Measurements from ENCODE around the gene THAP3.

The THAP3 gene

DNA sequence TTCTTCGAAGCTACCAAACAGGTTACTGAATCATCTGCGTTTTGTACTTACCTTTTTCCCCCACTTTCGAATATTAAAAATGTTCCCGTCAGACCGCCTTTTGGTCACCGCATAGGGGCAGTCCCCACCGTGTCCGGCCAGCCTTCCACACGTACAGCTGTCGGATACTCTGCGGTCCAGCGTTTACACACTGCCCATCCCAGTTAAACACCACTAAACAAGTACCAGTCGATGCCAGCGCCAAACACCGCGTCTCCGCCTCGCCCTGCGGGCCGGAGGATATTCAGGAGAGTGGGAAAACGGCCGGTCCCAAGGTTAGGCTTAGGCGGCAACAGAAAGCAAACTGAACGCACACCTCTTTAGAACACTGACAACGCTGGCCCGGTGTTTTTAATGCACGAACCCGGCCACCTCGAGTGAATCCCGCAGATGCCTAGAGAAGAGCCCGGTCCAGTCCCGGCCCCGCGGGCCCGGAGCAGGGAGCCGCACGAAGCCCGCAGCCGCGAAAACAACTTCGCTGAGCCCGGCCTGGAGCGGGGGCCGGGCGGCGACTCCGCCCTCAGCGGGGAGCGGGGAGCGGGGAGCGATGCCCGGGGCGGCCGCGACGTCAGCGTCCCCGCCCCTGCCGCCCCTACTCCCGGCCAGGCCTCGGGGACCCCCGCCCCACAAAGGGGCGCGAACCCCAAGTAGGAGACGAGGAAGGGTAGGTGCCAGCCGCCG, 11.9 kb upstream of the THAP3 start:
- peak; percentile 72 for DNase-seq (ENCODE audit: low spot score)

DNA sequence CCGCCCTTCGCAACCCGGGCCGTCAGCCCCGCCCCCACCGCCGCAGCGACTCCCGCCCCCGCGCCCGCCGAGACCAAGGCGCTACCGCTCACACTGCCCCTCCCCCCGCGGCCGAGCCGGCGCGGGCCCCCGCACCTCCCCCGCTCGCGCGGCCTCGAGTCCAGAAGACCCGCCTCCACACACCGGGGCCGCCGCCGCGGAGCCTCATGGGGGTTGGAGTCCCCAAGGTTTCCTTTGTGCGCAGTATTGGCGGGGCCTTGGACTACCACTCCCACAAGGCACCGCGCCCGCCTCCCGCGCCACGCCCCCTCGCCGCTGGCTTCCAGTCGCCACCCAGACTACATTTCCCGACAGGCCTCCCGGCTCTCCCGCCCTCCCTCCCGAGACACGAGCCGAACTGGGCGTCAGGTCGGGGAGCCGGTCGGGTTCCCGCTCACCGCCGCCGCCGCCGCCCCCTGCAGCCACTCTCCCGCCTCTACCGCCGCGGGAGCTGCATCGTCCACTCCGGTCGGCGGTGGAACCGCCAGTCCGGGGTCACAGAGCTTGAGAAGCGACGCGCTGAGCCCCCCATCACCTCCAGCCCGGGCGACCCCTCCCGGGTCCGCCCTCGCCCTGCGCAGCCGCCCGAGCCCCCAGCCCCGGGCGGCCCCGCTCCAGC, 11.2 kb upstream of the THAP3 start, which contains the start of gene PHF13:
PHF13 (plus strand) TSS at position 371 of the 658 bp plus-strand sequence. CDS start 336 bp downstream, outside the sequence.
- peak; percentile 97 for DNase-seq (ENCODE audit: low spot score)

GRCh38 chr1:6614019-6614928, 10.4 kb upstream of the THAP3 start:
- peak; percentile 73 for DNase-seq (ENCODE audit: low spot score)

- DNase-seq (ENCODE audit: low spot score), result no peak
These were observed 9.5 kb upstream of the THAP3 start for GRCh38 chr1:6614929-6615785.

DNA sequence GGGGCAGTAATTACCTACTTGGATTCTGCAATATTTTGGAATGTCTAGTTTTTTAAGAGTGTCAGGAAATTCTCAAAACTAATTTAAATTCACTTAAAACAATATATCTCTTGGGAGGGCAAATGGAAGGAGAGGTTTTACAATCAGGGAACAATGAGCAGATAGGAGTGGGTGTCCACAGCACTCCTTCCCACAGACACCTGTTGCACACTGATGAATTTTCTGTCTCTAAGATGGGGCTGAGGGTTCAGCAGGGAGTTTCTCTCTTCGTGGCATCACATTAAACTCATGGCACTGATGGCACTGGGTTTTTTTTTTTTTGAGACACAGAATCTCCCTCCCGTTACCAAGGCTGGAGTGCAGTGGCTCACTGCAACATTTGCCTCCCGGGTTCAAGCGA, 5.6 kb upstream of the THAP3 start:
- DNase-seq (ENCODE audit: low spot score), result no peak

DNA sequence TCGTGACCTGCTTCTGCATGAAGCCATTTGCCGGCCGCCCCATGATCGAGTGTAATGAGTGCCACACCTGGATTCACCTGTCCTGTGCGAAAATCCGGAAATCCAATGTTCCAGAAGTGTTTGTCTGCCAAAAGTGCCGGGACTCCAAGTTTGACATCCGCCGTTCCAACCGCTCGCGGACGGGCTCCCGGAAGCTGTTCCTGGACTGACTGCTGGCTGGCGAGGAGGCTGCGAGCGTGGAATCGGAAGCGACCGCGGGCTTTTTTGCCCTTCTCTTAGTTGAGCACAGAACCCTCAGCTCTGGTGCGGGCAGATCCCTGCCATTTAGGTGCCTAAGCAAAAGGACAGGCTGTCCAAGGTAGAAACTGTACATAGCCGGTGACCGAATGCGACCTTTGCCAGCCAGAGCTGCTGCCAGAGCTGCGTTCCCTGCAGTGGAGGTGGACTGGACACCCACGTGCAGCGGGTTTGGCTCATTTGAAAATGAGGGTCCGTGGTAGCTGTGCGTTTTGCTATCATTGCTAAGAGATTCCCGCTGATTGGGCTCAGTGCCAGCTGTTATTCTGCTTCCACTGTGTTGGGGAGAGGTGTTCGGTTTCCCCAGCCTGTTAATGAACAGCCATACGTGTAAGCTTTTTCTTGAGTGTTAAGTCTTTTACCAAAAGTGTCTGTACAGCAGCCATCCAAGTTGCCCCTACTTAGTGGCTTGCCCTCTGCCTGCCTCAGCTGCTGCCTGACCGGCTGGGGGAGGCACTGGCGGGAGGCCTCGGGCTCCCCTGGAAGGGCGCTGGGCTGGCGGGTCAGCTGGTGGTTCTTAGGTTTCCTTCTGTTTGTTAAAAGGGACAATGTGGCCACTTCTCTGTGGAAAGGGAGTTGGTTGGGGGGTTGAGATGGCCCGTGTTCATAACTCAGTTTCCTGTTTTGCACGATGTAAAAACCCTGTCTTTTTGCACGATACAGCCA, 3.0 kb upstream of the THAP3 start:
- DNase-seq (ENCODE audit: low spot score), result no peak

DNA sequence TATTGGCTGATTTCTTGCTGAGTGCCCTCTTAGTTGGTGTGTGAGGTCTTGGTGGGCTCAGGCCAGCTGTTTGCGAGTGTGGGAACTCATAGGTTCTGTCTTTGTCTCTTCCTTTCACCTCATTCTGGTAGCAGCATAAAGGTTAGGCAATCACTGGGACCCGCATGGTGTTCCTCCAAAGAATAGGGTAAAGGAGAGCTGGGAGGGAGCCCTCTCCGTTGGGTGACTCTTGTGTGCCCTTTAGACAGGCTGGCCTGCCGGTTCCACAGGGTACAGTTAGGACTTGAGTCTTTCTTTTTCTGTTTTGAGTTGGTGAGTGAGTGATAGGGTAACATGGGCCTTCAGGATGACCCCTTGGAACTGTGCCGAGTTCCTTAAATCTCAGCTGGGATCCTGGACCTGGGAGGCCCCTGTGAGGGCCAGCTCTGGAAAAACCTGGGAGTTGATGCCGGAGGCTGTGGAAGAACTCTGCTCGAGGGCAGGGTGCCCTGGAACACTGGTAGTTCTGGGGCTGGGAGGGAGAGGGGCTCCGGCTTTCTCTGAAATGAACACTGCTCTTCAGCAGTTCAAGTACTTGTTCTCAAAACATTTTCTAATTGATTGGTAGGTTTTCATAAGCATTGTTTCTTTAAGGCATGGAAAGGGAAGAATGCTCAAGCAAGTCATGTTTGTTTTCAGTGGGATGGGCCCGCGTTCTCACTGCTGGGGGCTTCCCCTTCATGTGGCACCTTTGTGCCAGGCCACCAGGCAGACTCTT, 2.1 kb upstream of the THAP3 start:
- DNase-seq (ENCODE audit: low spot score), result no peak

DNA sequence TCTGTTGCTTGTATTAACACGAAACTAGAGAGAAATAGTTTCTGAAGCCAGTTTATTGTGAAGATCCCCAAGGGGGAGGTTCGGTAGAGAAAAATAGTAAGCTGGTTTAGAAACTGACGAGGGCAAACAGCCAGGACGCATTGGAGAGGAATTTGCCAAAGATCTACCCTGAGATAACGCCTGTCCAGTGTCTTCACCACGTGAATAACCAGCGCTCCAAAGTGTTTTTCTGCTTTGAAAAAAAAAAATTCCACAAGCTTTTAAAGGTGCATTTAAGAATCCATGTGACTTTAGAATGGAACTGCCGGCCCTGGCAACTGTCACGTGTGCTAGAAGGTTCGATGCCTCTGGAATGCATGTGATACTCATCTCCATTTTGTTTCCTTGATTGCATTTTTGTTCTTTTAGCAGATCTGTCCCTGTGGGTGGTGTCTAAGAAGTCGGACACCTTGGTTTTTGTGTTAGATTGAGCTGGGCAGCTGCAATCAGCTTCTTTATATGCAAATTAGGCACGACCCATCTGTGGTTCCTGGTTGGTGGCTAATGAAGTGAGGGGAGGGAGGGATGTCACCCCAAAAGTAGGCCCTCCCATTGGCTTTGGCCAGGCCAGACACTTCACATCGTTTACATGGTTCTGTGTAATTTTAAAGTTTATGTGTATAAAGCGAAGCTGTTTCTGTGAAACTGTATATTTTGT, 1.3 kb upstream of the THAP3 start:
- DNase-seq (ENCODE audit: low spot score), result no peak

GRCh38 chr1:6625584-6626149, 999 bp downstream of the THAP3 start:
- DNase-seq (ENCODE audit: low spot score), result no peak

DNA sequence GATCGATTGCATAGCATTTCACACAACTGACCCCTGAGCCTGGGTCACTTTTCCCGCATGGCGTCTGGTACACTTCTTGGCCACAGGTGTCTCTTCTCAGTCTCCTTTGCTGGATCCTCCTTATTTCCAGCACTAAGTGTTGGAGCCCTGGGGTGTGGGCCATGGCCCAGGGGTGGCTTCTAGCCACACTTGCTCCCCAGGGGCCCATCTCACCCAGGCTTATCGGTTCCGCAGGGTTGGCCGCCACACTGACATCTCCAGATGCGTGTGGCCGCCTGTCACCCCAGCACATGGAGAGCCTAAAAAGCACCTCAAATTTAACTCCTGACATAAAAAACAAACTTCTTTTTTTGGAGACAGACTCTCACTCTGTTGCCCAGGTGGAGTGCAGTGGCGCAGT, 2.4 kb downstream of the THAP3 start:
- DNase-seq (ENCODE audit: low spot score), result no peak

- DNase-seq (ENCODE audit: low spot score), result no peak
These were observed 3.3 kb downstream of the THAP3 start for GRCh38 chr1:6627841-6628545.

DNA sequence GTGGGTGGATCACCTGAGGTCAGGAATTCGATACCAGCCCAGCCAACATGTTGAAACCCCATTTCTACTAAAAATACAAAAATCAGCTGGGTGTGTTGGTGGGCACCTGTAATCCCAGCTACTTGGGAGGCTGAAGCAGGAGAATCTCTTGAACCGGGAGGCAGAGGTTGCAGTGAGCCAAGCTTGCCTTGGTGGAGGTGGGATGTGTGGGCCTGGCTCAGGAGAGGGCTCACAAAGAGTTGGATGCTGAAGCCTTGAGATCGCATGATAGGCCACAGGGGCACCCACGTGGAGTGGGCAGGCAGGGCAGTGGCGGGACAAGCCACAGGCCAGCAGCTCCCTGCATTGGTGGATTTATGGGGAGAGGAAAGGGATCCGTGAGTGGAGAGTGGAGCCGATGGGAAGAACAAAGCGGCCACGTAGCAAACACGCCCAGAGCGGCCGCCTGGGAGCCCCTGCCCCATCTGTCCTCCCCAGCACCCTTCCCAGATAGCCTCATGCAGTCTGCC, 4.4 kb downstream of the THAP3 start:
- no peak for DNase-seq (ENCODE audit: low spot score)

DNA sequence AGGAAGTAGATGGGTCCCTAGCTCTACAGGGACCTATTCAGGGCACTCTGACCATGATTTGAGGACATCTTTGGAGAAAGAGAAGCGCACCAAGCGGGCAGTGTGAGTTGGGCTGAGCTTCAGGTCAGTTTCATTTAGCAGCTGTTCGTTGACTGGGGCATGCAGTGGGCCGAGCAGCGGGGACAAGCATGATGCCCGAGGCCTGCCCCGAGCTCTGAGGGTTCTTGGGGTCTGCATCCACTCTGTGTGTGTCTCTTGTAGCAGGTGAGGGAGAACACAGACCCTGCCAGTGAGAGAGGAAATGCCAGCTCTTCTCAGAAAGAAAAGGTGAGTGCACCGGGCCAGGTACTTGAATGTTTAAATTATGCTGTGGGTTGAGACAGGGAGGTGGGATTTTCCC, 5.4 kb downstream of the THAP3 start:
- DNase-seq (ENCODE audit: low spot score), result no peak

DNA sequence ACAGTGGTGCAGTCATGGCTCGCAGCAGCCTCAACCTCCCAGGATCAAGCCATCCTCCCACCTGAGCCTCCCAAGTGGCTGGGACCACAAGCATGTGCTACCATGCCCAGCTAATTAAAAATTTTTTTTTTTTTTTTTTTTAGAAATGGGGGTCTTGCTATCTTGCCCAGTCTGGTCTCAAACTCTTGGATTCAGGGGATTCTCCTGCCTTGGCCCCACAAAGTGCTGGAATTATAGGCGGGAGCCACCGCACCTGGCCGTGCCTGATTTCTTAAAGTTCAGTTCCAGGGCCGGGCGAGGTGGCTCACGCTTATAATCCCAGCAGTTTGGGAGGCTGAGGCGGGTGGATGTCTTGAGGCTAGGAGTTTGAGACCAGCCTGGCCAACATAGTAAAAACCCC, 6.4 kb downstream of the THAP3 start:
- no peak for DNase-seq (ENCODE audit: low spot score)

- no peak for DNase-seq (ENCODE audit: low spot score)
These were observed 8.2 kb downstream of the THAP3 start for GRCh38 chr1:6632588-6633514.

DNA sequence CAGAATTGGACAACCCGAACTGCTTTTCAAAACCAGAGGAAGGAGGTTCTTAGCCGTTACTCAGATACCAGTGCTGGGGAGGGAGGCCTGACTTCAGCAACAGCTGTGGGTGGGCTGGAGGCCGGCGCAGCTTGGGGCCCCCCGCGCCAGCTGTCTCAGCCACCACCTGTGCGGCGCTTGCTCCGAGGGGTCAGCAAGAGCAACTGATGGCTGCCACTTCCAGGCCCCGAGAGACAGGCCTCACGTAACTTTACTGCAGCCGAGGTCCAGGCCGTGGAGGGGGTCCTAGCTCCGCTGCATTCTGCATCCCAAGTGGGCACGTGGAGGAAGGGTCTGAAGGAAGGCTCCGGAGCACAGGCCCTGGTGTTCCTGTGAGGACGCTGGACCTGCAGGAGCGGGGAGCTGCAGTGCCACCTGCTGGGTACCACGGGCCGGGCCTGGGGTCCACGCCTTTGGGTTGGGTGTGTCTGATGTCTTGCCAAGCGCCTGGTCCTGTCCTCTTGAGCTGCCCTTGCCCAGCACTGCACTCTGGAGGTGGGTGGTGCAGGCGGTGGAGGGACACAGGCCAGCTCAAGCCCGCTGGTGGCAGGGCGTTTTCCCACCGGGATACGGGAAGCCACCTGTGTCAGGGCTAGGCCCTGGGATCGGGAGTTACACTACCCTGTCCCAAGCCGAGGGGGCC, 9.8 kb downstream of the THAP3 start:
- DNase-seq (ENCODE audit: low spot score), result peak; percentile 71

Data from HuH-7.5 (cell line).